HG03139 (cell line): ENCODE results near the gene TRIM31.
"Not testable (repeated sequence)": the region's sequence is repeated elsewhere in the genome, so short reads cannot be mapped to it uniquely, and the experiment has no call there.

ENCODE experiments used
- ATAC-seq: cut with Tn5 transposase; IDR thresholded peaks from one replicate; pipeline ENCODE4 v1.9.1; 2021; ENCODE audit not compliant: unreplicated experiment

The TRIM31 gene

GRCh38 chr6:30149858-30150550 lies 37.1 kb upstream of the TRIM31 start:
- ATAC-seq: no peak

GRCh38 chr6:30149234-30149633 lies 36.3 kb upstream of the TRIM31 start:
- no peak for ATAC-seq

GRCh38 chr6:30147096-30147495 lies 34.2 kb upstream of the TRIM31 start:
- ATAC-seq: no peak

GRCh38 chr6:30145818-30146217 lies 32.9 kb upstream of the TRIM31 start:
- ATAC-seq: no peak

- no peak for ATAC-seq
These were observed 31.9 kb upstream of the TRIM31 start for GRCh38 chr6:30144811-30145210.

- no peak for ATAC-seq
These were observed 30.9 kb upstream of the TRIM31 start for GRCh38 chr6:30143780-30144179.

GRCh38 chr6:30142665-30143064 lies 29.8 kb upstream of the TRIM31 start:
- no peak for ATAC-seq

- not testable (repeated sequence) for ATAC-seq
These were observed 27.4 kb upstream of the TRIM31 start for GRCh38 chr6:30140240-30140639.

- no peak for ATAC-seq
These were observed 23.8 kb upstream of the TRIM31 start for GRCh38 chr6:30136570-30137286.

GRCh38 chr6:30135757-30136156 lies 22.9 kb upstream of the TRIM31 start, which contains the start of gene TRIM40:
Gene TRIM40, plus strand, starts transcription at chr6:30136140. Its CDS starts 897 bp downstream, at chr6:30137037.
- ATAC-seq: no peak

GRCh38 chr6:30135147-30135546 lies 22.3 kb upstream of the TRIM31 start:
- ATAC-seq: no peak

GRCh38 chr6:30131947-30132497 lies 19.1 kb upstream of the TRIM31 start:
- ATAC-seq: no peak

GRCh38 chr6:30130887-30131862 lies 18.3 kb upstream of the TRIM31 start:
- ATAC-seq: no peak

- no peak for ATAC-seq
These were observed 17.3 kb upstream of the TRIM31 start for GRCh38 chr6:30130179-30130679.

GRCh38 chr6:30129265-30130178 lies 16.6 kb upstream of the TRIM31 start:
- ATAC-seq: no peak

GRCh38 chr6:30127238-30128093 lies 14.6 kb upstream of the TRIM31 start:
- no peak for ATAC-seq

GRCh38 chr6:30122515-30122914 lies 9.6 kb upstream of the TRIM31 start:
- no peak for ATAC-seq

- no peak for ATAC-seq
These were observed 8.8 kb upstream of the TRIM31 start for GRCh38 chr6:30121446-30122366.
